ENCODE measurements around the gene DMKN.

DNA sequence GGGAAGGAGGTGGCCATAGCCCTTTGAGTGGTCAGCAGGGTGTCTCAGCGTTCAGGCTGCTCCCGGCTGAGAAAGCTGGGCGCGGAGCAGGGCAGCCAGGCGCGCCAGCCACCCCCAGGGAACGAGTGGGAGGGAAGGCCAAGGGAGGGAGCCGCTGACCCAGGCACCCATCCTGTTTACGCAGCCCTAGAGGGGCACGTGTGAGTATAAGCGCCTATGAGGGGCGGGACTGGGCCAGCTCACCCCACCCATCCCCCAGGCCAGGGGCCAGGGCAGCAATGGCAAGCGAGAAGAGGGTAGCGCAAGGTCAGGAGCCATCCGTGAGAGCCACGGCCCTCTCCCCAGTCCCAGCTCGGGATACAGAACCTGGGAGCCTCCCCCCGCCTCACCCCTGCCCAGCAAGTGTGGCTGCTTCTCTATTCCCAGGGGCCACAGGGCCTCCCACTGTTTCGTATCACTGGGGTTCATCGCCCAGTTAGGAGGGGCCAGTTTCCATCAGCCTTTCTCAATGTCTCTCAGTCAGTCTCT, 897 bp upstream of the DMKN start:
- TF ChIP-seq, protein P1, sequence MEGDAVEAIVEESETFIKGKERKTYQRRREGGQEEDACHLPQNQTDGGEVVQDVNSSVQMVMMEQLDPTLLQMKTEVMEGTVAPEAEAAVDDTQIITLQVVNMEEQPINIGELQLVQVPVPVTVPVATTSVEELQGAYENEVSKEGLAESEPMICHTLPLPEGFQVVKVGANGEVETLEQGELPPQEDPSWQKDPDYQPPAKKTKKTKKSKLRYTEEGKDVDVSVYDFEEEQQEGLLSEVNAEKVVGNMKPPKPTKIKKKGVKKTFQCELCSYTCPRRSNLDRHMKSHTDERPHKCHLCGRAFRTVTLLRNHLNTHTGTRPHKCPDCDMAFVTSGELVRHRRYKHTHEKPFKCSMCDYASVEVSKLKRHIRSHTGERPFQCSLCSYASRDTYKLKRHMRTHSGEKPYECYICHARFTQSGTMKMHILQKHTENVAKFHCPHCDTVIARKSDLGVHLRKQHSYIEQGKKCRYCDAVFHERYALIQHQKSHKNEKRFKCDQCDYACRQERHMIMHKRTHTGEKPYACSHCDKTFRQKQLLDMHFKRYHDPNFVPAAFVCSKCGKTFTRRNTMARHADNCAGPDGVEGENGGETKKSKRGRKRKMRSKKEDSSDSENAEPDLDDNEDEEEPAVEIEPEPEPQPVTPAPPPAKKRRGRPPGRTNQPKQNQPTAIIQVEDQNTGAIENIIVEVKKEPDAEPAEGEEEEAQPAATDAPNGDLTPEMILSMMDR (IDR thresholded peaks at IDR 0.05): no peak
- TF ChIP-seq, protein P2, sequence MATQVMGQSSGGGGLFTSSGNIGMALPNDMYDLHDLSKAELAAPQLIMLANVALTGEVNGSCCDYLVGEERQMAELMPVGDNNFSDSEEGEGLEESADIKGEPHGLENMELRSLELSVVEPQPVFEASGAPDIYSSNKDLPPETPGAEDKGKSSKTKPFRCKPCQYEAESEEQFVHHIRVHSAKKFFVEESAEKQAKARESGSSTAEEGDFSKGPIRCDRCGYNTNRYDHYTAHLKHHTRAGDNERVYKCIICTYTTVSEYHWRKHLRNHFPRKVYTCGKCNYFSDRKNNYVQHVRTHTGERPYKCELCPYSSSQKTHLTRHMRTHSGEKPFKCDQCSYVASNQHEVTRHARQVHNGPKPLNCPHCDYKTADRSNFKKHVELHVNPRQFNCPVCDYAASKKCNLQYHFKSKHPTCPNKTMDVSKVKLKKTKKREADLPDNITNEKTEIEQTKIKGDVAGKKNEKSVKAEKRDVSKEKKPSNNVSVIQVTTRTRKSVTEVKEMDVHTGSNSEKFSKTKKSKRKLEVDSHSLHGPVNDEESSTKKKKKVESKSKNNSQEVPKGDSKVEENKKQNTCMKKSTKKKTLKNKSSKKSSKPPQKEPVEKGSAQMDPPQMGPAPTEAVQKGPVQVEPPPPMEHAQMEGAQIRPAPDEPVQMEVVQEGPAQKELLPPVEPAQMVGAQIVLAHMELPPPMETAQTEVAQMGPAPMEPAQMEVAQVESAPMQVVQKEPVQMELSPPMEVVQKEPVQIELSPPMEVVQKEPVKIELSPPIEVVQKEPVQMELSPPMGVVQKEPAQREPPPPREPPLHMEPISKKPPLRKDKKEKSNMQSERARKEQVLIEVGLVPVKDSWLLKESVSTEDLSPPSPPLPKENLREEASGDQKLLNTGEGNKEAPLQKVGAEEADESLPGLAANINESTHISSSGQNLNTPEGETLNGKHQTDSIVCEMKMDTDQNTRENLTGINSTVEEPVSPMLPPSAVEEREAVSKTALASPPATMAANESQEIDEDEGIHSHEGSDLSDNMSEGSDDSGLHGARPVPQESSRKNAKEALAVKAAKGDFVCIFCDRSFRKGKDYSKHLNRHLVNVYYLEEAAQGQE (IDR thresholded peaks at IDR 0.05; ENCODE audit: insufficient read depth in 1 of 2, low read depth in 2 of 2, low read length in 1 of 2): no peak
- no peak for TF ChIP-seq POLR2AphosphoS5 (IDR thresholded peaks at IDR 0.05; ENCODE audit: low read depth, low read length)

All from Panc1 (cell line).